SK-N-MC (cell line): ENCODE results near the gene TMEM144.

ENCODE experiments used
- EZH2 ChIP-seq: fragments of 200-600 bp; sonication (generic); IDR thresholded peaks from one replicate; pipeline ENCODE4 v1.6.1; 2017; ENCODE audit warnings: antibody characterized with exemption
- FOXP2 ChIP-seq: optimal IDR thresholded peaks from 2 replicates; pipeline ENCODE3; 2011; ENCODE audit warnings: mild to moderate bottlenecking, moderate library complexity; ENCODE audit not compliant: insufficient read depth; ENCODE audit errors: extremely low read length, control extremely low read depth
- POLR2AphosphoS5 ChIP-seq: IDR thresholded peaks from 2 replicates; pipeline ENCODE4 v1.6.1; 2012; ENCODE audit warnings: mild to moderate bottlenecking, low read depth, low read length, borderline replicate concordance

DNA sequence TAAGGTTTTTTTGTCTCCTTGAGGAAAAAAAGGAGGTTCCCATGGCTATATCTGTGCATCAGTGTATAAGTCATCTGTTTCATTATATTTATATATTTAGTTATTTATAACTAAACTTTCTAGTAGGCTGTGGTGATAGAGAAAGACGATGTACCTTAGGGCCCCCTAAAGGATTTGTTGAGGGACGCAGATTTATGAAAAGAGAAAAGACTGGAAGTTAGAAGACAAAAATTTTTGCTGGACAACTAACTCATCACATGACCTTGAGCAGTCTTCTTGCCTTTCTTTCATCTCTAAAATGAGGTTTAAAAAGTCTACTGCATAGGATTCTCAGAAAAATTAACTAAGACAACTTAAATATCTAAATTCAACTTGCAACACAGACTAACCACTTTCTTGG, 43.6 kb upstream of the TMEM144 start:
- TF ChIP-seq POLR2AphosphoS5 (no peak), EZH2 (no peak), FOXP2 (no peak)
